ENCODE data around the gene VKORC1L1. TPM values are rescaled to one million over a fixed set of nuclear protein-coding genes. Genes with fewer than 3 reads are reported as not detected.
"Not testable (repeated sequence)": the region's sequence is repeated elsewhere in the genome, so short reads cannot be mapped to it uniquely, and the experiment has no call there.

VKORC1L1 gene
- total RNA-seq, 1 donor from 2014 or later: 20.1 TPM

- intact Hi-C loops (cut with micrococcal nuclease): no loop called here
Observed at GRCh38 chr7:65976659-65977196, 103.9 kb downstream of the VKORC1L1 start.

GRCh38 chr7:65978891-65979582 lies 106.2 kb downstream of the VKORC1L1 start:
- intact Hi-C loops (cut with micrococcal nuclease): no loop called here

DNA sequence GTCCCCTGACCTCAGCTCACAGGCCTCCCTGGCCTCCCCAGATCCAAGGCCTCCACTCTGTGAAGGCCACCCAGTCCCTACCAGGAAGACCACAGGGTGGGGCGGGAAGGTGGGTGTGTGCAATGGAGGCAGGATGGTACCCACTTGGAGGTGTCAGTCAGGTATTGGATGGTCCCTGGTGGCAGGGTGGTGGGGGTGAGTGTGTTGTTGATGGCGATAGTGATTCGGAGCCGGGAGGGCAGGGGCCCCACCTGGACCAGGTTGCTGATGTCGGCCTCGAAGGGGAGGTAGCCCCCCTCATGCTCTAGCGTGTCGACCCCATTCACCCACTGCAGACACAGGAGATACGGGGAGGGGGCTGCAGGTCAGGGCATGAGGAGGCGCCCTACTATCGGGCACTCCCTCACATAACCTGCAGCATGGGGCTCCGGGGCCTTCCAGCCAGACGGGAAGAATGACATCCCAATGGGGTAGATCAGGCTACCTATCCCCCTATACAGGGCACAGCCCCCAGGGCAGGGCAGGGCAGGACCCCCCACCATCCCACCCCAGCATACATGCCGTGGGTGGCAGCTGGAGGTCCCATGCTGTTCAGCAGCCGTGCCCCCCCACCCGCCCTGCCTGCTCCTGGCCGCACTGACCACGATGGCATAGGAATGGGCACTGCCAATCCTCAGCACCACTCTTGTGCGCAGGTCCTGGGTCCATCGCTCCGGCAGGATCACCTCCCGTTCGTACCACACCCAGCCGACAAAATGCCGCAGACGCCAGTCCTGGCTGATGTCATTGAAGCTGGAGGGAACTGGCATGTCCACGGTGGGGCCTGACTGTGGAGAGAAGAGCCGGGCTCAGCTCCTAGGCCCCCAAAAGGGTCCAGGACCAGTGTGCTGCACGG lies 107.0 kb downstream of the VKORC1L1 start:
- intact Hi-C loops (cut with micrococcal nuclease): loop anchor here (2.0 to 5.0 kb wide), 5 partner anchors 208 to 1012 kb away; partner anchors contain the start of gene ZNF92

DNA sequence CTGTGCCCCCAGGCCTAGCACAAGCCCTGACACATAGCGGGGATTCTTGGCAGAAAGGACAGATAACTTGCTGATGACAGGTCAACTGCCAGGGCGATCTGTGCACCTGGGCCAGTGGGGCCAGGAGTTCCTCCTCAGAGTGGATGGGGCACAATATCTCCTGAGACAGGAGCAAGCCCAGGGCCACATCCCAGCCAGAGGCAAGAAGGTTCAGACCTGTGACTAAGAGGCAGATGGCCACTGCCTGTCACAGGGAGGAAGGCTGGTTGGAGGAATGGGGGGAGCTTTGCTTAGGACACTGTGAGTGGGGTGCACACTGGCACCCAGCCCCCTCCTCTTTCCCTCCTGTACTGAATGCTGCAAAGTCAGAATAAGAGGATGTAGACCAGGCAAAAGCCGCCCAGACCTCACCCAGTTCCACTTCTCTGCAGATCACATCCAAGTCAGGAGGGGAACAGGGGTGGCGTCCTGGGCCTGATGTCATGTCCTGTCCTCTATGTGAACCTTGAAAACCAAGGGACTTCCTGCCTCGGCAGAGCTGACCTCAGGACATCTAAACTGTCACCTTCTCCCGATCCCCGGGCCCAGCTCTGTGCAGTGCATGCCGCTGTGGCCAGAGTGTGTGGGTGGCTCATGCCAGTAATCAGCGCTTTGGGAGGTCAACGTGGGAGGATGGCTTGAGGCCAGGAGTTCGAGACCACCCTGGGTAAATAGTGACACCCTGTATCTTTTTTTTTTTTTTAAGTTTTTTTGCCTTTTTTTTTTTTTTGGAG lies 107.8 kb downstream of the VKORC1L1 start:
- intact Hi-C loops (cut with micrococcal nuclease): loop anchor here (2.0 to 5.0 kb wide), 5 partner anchors 208 to 1012 kb away; partner anchors contain the start of gene ZNF92

DNA sequence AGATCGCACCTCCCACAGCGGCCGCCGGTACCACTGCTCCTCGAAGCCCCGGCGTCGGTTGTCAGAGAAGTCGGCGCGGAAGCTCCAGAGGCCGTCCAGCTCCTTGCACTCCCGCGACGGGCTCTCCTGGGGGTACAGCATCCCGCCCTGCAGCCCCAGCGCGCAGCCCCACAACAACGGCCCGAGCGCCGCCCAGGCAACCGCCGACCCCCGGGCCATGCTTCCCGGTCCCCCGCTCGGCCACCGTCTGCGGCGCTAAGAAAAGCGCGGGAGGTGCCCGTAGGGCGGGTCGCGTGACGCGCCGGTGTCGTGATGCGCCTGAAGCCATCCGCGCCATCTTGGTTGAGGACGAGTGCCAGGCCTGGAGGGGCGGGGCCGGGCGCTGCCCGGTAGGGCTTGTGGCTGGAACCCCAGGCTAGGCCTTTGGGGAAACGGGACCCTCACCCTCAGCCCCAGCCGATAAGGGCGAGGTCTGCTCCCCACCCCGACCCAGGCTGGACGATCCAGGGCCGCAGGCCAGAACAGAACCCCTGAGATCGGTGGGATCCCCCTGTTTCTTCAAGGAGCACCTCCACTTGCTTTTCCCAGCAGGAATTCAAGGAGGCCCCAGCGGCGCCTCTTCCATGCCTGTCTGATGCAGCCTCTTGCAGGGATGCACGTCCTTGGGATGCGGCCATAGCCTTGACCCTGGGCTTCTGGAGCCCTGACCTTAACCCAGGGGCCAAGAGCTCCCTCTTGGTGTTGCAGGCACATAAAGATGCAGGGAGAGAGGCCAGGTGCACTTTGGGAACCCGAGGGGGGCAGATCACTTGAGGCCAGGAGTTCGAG lies 109.3 kb downstream of the VKORC1L1 start, which contains the start of gene GUSB:
TSS of gene GUSB (minus strand) at position 249 of the 828 bp plus-strand sequence. CDS start at position 219, 30 bp downstream.
- intact Hi-C loops (cut with micrococcal nuclease): loop anchor here (1.0 to 5.0 kb wide), 11 partner anchors 93 to 1010 kb away; partner anchors contain the start of genes ASL, CRCP, TMEM248 and VKORC1L1

- intact Hi-C loops (cut with micrococcal nuclease): loop anchor here (2.0 to 5.0 kb wide), 7 partner anchors 91 to 1008 kb away; partner anchors contain the start of genes ASL, CRCP, TMEM248 and ZNF92
Observed at GRCh38 chr7:65983965-65984658, 111.2 kb downstream of the VKORC1L1 start.

DNA sequence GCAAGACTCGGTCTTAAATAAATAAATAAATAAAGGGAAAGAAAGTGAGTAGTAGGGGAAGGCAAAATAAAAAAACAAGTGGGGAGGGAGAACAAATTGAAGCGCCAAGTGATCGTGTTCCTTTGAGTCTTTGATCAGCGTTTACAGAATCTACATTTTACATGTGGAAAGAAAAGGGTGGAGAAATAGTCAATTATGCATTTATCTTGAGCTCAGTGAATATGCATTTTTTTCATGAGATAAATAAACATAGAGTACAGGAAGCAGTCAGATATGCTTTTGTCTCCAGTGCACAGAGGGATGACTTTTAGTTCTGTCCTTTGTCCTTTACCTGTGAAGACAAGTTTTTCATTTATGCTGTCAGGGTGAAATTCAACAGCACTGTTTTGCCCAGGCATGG lies 115.2 kb downstream of the VKORC1L1 start:
- intact Hi-C loops (cut with micrococcal nuclease): no loop called here

DNA sequence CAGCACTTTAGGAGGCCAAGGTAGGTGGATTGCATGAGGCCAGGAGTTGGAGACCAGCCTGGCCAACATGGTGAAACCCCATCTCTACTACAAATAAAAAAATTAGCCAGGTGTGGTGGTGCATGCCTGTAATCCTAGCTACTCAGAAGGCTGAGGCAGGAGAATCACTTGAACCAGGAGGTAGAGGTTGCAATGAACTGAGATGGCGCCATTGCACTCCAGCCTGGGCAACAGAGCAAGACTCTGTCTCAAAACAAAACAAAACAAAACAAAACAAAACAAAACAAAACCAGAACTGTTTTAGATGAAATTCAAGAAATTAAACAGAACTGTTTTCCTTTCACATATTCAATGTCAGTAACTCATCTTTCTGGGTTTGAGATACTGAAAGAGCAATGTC lies 115.6 kb downstream of the VKORC1L1 start:
- intact Hi-C loops (cut with micrococcal nuclease): not testable (repeated sequence)

GRCh38 chr7:65989694-65990080 lies 116.8 kb downstream of the VKORC1L1 start:
- intact Hi-C loops (cut with micrococcal nuclease): no loop called here

- intact Hi-C loops (cut with micrococcal nuclease): not testable (repeated sequence)
Observed at GRCh38 chr7:65991829-65992228, 119.0 kb downstream of the VKORC1L1 start.

- intact Hi-C loops (cut with micrococcal nuclease): no loop called here
Observed at GRCh38 chr7:65992526-65992925, 119.7 kb downstream of the VKORC1L1 start.

DNA sequence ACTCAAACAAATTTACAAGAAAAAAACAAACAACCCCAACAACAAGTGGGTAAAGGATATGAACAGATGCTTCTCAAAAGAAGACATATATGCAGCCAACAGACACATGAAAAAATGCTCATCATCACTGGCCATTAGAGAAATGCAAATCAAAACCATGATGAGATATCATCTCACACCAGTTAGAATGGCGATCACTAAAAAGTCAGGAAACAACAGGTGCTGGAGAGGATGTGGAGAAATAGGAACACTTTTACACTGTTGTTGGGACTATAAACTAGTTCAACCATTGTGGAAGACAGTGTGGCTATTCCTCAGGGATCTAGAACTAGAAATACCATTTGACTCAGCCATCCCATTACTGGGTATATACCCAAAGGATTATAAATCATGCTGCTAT lies 122.1 kb downstream of the VKORC1L1 start:
- intact Hi-C loops (cut with micrococcal nuclease): not testable (repeated sequence)

- intact Hi-C loops (cut with micrococcal nuclease): not testable (repeated sequence)
Observed at GRCh38 chr7:66000823-66001417, 128.0 kb downstream of the VKORC1L1 start.

DNA sequence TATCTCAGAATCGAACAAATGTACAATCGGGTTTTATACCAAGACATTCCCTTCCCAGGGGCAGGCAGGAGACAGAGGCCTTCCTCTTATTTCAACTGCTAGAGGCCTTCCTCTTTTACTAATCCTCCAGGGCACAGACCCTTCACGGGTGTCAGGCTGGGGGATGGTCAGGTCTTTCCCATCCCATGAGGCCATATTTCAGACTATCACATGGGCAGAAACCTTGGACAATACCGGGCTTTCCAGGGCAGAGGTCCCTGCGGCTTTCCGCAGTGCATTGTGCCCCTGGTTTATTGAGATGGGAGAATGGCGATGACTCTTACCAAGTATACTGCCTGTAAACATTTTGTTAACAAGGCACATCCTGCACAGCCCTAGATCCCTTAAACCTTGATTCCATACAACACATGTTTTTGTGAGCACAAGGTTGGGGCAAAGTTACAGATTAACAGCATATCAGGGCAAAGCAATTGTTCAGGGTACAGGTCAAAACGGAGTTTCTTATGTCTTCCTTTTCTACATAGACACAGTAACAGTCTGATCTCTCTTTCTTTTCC lies 132.3 kb downstream of the VKORC1L1 start:
- intact Hi-C loops (cut with micrococcal nuclease): not testable (repeated sequence)

DNA sequence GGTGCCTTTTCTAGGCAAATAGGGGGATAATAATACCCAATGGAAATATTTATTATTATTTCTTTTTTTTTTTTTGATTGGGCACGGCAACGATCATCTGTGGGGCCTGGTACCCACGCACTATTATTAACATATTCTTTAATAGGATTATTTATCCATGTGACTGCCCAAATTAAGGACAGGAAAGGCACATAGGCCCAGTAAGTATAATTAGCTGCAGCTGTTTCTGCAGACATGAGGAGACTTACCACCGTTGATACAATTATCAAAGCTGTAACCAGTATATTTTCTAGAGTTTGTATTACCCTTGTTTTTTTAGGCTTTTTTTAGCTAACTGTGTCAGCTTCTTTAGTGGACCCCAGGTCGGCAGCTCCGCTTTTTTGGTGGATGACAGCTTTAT lies 134.4 kb downstream of the VKORC1L1 start:
- intact Hi-C loops (cut with micrococcal nuclease): no loop called here
